CD4-positive, alpha-beta T cell treated with Interleukin-2 at 100 ng/mL for 4 hours (primary cell): ENCODE data around the gene EMX2.

Experiments used
- DNase-seq: peaks from one replicate; pipeline ENCODE4 v3.0.0-alpha.2; 2020; ENCODE audit warnings: low spot score

Gene EMX2

DNA sequence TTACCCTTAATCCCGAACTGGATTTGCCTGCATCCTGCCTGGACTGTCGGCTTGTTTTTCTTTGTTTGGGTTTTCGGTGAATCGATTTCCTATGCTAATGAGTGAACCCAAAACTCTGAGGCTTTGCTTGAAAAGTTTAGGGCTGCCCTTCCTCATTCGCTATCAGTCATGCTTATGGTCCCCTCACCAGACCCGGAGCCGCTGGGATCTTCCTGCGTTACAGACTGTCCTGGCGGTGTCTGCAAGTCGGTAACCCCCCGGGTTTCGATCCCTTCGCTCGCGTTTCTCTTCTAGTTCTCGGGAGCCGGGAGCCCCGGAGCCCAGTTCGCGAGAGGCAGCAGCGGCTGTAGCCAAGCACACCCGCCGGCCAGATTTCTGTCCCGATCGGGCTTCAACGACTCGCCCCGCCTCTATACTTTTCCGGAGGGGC, 2.2 kb downstream of the EMX2 start:
- no peak for DNase-seq

- DNase-seq: no peak
Observed at GRCh38 chr10:117545141-117546019, 2.8 kb downstream of the EMX2 start.

DNA sequence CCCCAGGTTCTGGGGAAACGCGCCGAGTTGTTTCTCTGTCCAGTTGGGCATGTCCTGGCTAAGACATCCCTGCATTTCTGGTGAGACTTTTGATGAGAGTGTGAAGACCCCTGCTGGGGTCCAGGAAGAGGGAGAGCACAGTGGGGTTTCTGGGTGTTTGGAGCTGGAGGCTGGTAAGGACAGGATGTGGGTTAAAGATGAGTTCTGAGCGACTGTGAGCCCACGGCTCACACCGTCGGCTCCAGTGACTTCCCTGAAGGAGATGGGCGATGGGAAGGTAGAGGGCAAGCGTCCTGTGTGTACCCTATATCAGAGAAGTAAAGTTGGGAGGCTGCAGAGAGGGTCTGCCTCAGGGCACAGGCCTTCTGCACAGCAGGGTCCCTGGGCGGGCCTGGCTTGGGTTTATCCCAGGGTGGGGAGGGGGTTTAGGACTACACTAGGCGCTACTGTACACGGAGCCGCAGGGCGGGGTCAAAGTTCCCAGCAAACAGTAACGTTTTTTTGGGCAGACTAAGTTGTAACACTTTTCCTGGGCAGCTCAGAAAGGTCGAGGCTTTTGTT, 3.6 kb downstream of the EMX2 start:
- no peak for DNase-seq

DNA sequence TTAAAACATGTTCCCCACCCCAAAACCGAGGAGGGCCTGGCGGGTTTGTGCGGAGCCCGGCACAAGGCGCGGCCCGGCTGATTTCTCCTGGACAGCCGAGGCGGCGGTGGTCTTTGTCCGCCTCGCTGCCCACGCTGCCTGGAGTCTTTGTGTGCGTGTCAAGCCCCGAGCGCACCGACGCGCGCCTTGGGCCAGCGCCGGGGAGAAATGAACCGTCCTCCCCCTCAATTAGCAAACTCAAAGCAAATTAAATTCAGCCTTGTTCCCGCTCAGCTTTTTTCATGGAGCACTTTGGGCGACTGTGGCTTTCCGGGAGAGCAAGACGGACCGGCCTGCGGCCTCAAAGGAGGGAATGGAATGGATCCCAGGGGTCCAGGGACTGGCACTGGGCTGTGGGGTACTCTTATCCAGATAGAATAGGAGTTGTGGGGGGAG, 4.1 kb downstream of the EMX2 start:
- DNase-seq: no peak

- no peak for DNase-seq
Observed at GRCh38 chr10:117547016-117547715, 4.6 kb downstream of the EMX2 start.

- no peak for DNase-seq
Observed at GRCh38 chr10:117547716-117548668, 5.4 kb downstream of the EMX2 start.

DNA sequence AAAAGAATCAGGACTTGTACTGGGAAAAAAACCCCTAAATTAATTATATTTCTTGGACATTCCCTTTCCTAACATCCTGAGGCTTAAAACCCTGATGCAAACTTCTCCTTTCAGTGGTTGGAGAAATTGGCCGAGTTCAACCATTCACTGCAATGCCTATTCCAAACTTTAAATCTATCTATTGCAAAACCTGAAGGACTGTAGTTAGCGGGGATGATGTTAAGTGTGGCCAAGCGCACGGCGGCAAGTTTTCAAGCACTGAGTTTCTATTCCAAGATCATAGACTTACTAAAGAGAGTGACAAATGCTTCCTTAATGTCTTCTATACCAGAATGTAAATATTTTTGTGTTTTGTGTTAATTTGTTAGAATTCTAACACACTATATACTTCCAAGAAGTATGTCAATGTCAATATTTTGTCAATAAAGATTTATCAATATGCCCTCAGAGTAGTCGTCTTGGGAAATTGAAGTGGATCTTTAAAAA, 6.6 kb downstream of the EMX2 start:
- DNase-seq: no peak

DNA sequence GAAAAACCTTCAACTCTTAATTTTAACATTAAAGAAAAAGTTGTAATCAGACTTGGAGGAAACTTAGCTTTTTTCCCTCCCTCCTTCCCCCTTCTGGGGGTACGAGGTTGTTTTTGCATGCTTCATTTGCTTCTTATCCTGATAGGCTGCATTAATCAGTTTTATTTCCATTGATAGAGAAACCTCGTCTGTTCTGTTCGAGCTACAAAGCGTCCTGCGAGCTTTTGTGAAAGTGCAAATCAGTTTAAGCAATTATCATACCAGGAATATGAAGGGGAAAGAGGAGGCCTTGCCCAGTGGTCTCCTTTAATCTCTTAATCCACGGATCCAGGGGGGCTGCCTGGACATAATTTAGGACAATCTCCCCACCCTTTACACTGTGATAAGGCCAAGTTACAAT, 7.5 kb downstream of the EMX2 start:
- DNase-seq: no peak

DNA sequence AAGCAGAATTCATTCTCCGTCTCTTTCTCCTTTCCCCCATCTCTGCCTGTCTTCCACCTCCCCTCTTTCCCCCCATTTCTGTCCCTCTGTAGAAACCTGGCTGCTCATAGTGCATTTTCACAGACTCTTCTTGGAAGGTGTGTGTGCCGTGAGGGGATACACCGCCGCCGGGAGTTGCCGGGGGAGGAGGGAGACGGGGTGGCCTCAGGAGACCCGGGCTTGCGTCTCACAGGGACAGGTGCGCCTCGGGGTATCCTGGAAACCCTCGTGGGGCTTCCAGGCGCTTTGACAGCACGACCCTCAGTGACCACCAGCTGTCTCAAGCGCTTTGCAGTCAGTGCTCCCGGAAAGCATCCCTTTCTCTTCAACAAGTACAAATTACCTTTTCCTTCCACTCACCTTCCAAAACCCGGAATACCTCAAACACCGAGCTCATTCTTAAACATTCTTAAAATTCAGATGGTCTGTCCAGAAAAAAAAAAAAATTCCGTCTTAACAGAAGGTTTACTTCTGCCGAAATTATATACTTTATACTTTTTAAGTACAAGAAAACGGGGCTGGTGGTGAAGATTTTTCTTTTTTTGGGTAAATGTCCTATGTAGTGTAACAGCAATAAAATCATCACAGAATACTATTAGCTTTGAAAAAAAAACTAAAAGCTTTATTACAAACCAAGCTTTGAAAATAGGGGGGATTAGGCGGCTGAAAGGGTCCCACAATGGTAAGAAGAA, 8.2 kb downstream of the EMX2 start:
- DNase-seq: no peak

- no peak for DNase-seq
Observed at GRCh38 chr10:117551330-117552155, 9.0 kb downstream of the EMX2 start.

DNA sequence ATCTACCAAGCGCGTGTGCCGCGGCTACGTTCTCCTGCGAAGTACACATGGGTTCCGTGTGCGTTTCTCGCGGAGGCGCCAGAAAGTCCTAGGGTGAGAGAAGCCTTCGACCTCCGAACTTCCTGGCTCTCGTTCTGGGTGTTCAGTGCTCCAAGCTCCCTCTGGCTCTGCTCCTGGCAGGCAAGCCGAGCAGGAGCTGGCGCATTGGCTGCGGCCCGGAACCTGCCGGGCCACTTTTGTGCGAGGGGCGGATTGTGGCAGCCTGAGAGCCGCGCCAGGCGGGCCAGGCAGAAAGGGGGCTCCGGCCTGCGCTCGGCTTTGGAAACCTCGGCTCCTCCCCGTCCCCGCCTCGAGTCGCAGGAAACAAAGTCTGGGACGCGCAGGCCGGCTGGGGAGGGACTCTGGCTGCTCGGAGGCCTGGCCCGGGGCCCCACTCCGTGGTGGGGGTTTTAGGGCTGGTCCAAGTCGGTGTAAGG, 9.6 kb downstream of the EMX2 start:
- DNase-seq: no peak

DNA sequence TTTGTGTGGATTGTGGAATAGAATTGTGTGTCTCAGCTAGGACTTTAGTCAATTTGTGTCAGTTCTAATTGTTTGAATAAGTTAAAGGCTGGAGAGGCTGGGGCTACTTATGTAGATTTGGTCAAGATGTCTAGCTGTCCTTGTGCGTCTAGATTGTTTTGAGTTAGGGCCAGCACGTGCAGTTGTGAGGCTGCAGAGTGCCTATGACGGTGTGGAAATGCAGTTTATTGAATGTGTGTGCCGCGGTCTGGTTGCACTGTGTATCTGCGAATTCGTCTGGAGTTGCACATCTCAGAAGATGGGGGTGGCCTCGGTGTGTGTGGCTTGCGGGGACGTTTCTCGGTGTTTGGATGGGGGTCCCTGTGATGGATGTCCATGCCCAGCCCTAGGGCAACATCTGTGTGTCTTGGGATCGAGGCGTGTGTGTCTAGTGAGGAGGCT, 10.2 kb downstream of the EMX2 start:
- DNase-seq: no peak

DNA sequence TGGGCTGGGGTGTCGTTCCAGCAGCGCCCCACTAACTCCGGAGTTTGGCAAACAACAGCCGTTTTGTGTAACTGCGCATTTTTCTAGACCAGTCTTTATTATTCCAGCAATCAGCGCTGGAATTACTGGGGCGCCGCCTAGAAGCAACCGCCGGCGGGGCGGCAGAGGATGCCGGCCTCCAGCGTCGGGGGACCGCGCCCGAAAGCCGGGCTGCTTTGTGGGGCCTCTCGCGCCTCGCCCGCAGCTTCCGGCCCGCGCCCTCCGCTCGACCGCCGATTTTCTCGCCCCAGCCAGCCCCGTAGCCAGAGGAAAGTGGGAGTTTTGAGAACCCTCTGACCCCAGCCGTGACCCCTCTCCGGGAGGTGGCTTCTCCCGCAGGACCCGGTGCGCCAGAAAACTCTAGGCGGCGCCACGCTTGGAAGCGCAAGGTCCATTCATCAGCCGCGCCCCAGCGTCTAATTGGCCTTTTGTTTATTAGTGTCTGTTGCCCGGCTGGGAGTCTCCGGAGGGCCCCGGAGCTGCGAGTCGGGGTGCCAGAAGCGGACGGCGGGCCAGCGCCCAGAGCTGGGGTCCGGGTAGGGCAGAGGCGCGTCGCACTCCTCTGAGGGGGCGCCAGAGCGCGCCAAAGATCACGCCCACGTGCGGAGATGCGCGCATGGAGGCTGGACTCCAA, 10.7 kb downstream of the EMX2 start:
- DNase-seq: no peak

- no peak for DNase-seq
Observed at GRCh38 chr10:117553815-117554172, 11.2 kb downstream of the EMX2 start.

DNA sequence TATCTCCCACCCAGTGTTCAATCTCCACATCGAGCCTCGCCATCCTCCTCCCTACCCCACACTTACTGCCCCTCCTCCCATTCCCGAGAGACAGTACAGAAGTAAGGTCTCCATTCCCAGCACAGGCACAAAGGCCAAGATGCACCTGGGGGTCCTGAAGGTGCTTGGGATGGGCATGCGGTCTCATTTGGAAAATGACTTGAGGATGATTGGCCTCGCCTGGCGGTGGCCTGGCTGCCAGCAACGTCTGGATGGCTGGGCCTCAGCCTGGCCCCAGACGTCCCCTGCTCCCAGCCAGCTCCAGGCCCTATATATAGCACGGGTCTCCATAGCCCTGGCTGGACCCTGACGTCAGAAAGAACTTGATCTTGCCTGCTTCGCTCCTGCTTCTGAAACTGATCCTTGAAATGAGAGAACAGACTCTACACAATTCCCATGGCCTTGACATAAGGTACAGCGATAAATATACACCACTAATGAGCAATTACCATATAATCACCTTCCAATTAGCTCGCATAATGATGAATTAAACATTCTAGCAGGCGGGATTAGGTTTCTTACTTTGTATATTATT, 11.8 kb downstream of the EMX2 start:
- no peak for DNase-seq

- DNase-seq: no peak
Observed at GRCh38 chr10:117555017-117555416, 12.5 kb downstream of the EMX2 start.

GRCh38 chr10:117555863-117556262, 13.3 kb downstream of the EMX2 start:
- DNase-seq: no peak

GRCh38 chr10:117556356-117556755, 13.8 kb downstream of the EMX2 start:
- no peak for DNase-seq

- no peak for DNase-seq
Observed at GRCh38 chr10:117559712-117560111, 17.2 kb downstream of the EMX2 start.
